HG03135 (cell line): Measurements from ENCODE around the gene CCDC34.
A peak's percentile ranks its signal among the peaks of the same experiment; 100 is the strongest.

Experiments
- ATAC-seq: cut with Tn5 transposase; IDR thresholded peaks from one replicate; pipeline ENCODE4 v1.9.1; 2021; ENCODE audit warnings: mild to moderate bottlenecking, moderate library complexity; ENCODE audit not compliant: unreplicated experiment

The CCDC34 gene

DNA sequence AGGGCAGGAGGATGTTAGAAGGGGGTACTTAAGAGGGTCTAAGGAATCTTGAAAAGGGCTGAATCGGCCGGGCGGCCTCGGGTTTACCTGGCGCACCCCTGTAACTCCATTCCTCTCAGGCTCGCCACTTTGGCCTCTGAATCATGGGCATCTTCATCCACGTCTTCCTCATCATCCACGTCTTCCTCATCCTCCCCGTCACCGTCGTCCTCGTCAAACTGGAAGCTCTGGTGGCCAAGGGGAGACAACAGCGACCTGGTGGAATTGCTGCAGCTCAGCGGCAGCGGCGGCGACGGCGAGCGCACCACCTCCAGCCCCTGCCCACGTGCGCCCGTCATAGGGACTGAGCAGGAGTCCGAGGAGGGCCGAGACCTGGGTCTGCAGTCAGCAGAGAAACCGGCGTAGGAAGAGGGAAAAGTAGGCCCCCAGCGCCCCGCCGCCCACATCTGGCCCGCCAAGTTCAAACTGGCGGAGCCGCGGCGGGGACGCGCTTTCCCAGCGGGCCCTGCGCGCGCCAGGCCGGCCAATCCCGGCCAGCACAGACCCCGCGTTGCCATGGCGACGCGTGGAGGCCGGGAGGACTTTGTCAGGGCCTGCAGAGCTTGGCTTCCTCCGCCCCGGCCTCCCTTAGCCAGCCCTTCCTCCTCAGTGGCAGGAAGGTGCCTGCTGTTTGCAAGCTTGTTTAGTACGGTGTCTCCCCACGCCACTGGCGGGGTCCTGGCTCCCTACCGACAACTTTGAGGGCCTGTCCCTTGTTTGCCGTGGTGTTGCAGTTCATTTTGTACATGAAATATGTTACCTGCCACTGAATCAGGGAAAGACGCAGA is at the start of gene CCDC34:
Gene CCDC34, minus strand, starts transcription at position 467 of the 827 bp plus-strand sequence. Its CDS starts 21 bp downstream, at position 446.
- ATAC-seq: peak; percentile 99

- no peak for ATAC-seq
These were observed 49.2 kb upstream of the CCDC34 start for GRCh38 chr11:27412192-27412691.

DNA sequence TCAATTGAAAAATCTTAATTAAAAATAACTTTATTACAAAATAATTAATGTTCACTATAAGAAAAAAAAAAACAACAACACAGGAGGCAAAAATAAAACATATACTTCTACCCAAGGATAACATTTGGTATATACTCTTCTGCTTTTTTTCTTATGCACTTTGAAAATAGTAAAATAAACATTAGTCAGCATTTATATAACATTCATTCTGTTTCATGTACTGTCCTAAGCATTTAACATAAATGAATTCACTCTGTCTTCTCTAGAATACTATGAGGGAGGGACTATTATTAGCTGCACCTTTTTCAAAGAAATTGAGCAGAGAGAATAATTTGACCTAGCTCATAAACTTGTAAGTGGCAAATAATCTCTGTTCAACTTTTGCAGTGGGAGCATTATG is 48.3 kb upstream of the CCDC34 start:
- no peak for ATAC-seq

GRCh38 chr11:27410272-27410671 is 47.3 kb upstream of the CCDC34 start:
- ATAC-seq: no peak

GRCh38 chr11:27409742-27410141 is 46.7 kb upstream of the CCDC34 start:
- no peak for ATAC-seq

DNA sequence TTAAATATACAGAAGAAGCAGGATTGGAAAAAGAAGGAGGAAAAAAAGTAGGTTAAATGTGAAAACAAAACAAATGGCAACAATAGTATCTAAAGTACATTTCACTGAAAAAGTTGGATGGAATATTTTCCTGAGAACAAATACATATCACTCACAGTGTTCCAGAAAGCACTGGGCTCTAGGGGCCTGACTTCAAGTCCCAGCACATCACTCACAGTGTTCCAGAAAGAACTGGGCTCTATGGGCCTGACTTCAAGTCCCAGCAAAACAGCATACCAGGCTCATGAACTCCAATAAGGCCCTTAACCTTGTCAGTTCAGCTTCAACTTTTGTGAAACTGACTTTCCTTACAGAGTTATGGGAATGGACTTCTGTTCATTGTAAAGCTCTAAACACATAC is 46.0 kb upstream of the CCDC34 start:
- no peak for ATAC-seq

DNA sequence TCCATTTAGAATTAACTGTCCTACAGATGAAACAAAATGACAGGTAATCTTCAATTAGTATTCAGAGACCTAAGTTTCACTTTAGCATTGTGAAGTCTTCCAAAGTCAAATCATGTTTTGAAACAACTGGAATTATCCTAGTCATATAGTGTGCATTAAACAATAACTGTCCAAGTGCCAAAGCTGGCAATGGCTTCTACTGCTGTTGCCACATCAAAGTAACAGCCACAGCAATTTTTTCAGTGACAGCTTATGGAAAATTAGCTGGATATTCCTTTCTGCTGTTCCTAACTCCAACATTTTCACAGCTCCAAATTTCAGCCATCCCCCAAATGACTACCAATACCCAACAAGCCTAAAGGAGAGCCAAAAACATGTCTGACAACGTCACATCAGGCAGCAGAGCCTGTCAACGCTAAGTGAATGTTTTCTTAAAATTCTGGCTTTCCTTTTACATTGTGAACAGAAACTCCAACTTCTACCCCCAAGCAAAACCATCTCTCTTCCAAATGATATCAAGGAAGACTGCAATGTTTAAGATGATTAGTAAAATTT is 45.3 kb upstream of the CCDC34 start:
- no peak for ATAC-seq

GRCh38 chr11:27406498-27407354 is 43.7 kb upstream of the CCDC34 start:
- no peak for ATAC-seq

DNA sequence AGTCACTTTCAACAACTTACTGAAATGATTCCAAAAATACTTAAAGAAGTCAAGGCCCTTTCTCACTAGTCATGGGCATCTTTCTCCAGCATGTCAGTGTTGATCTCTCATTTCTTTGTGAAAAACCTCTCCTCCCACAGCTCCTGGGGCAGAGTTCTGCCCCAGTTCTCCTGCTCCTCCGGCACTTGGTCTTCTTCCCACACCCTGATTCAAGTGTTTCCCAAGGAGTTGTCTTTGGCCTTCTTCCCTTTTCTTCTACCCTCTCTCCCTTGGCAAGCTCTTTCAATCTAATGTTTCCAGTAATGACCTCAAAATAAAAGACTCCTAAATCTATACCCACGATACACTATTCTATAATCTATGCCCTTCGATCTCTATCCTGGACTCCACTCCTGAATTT is 42.1 kb upstream of the CCDC34 start:
- no peak for ATAC-seq

DNA sequence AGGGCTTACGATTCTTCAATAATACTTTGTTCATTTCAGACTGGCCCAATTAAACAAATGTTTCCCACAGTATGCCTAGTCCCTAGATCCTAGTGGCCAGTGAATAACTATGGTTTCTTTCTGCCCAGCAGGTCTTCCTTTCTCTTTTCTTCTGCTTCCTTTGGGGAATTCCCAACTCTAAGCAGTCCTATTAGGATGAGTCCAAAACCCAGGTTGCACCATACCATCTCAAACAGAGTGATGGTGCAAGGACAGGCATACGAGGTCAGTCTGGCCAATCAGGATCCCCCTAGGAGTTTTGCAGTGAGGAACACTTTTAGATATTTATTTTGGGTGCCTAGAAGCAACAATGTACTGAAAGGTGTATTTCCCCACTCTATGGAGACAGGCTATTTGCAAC is 41.4 kb upstream of the CCDC34 start:
- no peak for ATAC-seq

GRCh38 chr11:27403195-27403594 is 40.2 kb upstream of the CCDC34 start:
- no peak for ATAC-seq

DNA sequence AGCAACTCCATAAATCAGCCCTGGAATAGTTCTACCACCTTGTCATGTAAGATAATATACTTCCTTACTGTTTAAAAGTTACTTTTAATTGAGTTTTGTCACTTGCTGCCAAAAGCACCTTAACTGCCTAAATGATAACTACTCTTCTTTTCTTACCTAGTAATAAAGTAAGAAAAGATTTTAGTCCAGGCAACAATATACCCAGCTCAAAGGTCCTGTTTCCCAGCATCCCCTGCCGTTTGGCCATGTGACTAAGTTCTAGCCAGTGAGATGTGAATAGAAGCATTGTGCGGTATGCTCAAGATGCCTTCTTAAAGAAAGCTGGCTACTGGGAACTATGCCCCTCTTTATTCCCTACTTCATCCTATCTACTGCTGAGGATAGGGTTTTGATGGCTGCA is 39.4 kb upstream of the CCDC34 start:
- no peak for ATAC-seq

- no peak for ATAC-seq
These were observed 38.9 kb upstream of the CCDC34 start for GRCh38 chr11:27401833-27402316.

- ATAC-seq: no peak
These were observed 38.3 kb upstream of the CCDC34 start for GRCh38 chr11:27401280-27401832.

- ATAC-seq: no peak
These were observed 35.4 kb upstream of the CCDC34 start for GRCh38 chr11:27398400-27398770.

DNA sequence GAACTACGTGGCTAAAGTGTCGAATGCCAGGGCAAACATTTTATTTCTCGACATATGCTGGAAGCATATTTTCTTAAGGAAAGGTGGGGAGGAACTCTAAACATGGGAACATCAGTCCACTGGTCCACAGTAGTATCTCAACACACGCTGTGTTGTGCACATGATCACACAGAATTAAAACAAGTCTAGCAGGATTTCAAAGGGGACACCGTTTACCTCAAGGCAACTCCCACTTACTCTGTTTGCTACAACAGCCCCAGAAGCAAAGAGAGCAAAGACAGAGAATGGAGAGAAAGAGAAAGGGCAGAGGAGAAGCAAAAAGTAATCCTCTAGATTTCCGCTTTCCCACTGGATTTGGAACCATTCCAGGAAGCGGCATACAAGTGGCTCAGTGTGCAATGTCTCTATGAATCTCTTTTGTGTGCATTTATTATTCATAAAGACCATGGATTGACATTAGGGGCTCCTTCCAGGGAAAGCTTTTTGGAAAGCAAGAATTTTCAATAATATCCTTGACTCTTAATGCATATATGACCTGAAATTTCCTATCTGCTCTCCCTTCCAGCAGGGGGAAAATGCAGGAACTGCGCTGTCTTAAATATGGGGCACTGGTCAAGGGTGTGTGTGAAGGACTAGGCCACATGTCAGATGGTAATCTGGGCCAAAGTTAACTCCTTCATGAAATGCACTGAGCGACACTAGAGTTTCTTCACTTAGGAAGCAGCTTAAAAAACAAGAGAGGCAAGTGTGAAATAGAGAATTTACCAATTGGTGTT is 34.8 kb upstream of the CCDC34 start:
- ATAC-seq: no peak

DNA sequence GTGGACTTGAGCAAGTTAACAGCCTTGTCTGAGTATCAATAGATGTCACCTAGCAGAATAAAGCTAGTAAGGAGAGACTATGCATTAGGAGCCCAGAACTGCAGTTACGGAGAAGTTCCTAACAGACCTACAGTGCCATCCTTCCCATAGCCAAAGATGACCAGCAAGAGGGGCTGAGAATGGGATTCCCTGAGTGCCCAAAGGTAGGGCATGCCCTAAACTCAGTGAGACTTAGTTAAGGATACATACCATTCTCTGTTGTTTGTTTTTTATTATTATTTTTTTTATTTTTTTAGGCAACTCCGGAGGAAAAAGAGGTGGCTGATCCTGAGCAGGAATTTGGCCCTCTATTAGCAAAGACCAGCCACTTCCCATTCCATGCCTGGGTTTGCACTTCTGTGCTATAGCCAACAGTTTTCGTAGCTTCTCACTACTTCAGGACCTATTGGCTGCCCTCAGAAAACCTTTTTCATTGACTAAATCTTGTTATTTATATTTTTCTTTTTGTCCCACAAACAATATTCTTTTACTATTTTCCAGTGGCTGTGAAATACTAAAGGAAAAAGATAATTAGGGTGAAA is 33.3 kb upstream of the CCDC34 start:
- ATAC-seq: no peak

- no peak for ATAC-seq
These were observed 32.7 kb upstream of the CCDC34 start for GRCh38 chr11:27395556-27396258.

- no peak for ATAC-seq
These were observed 31.8 kb upstream of the CCDC34 start for GRCh38 chr11:27394781-27395228.
